ENCODE measurements around the gene ANKRD17.

ANKRD17 gene

GRCh38 chr4:73037057-73037456 lies 221.5 kb downstream of the ANKRD17 start:
- no peak for DNase-seq

- no peak for DNase-seq
Measured at GRCh38 chr4:73036123-73036522, 222.5 kb downstream of the ANKRD17 start.

GRCh38 chr4:73034896-73035295 lies 223.7 kb downstream of the ANKRD17 start:
- no peak for DNase-seq

GRCh38 chr4:73028621-73029020 lies 230.0 kb downstream of the ANKRD17 start:
- no peak for DNase-seq
